COLO829 (cell line): ENCODE measurements around the gene SH3D21.

Experiments
- DNase-seq: peaks from one replicate; pipeline ENCODE4 v3.0.0; 2012; ENCODE audit warnings: low spot score

SH3D21 gene

GRCh38 chr1:36306210-36306901, at the start of gene SH3D21:
SH3D21 (plus strand) TSS chr1:36306368; CDS start chr1:36306421, 53 bp downstream.
- no peak for DNase-seq

GRCh38 chr1:36256558-36257374, 49.4 kb upstream of the SH3D21 start:
- no peak for DNase-seq

- DNase-seq, result no peak
Observed at GRCh38 chr1:36257375-36257767, 48.8 kb upstream of the SH3D21 start.

GRCh38 chr1:36258960-36259344, 47.2 kb upstream of the SH3D21 start:
- no peak for DNase-seq

- DNase-seq, result no peak
Observed at GRCh38 chr1:36268981-36269380, 37.2 kb upstream of the SH3D21 start.

GRCh38 chr1:36269408-36269838, 36.7 kb upstream of the SH3D21 start:
- no peak for DNase-seq

GRCh38 chr1:36273024-36273423, 33.1 kb upstream of the SH3D21 start:
- no peak for DNase-seq

GRCh38 chr1:36274201-36274600, 32.0 kb upstream of the SH3D21 start:
- DNase-seq, result no peak

- DNase-seq, result no peak
Observed at GRCh38 chr1:36276688-36277087, 29.5 kb upstream of the SH3D21 start.

- no peak for DNase-seq
Observed at GRCh38 chr1:36279110-36279788, 26.9 kb upstream of the SH3D21 start.

GRCh38 chr1:36279789-36280296, 26.3 kb upstream of the SH3D21 start:
- no peak for DNase-seq

- no peak for DNase-seq
Observed at GRCh38 chr1:36284061-36284460, 22.1 kb upstream of the SH3D21 start.

- no peak for DNase-seq
Observed at GRCh38 chr1:36284517-36284916, 21.7 kb upstream of the SH3D21 start.

GRCh38 chr1:36285443-36286101, 20.6 kb upstream of the SH3D21 start:
- peak; percentile 69 for DNase-seq

- DNase-seq, result no peak
Observed at GRCh38 chr1:36286802-36287201, 19.4 kb upstream of the SH3D21 start.

GRCh38 chr1:36287595-36287994, 18.6 kb upstream of the SH3D21 start:
- DNase-seq, result no peak

- no peak for DNase-seq
Observed at GRCh38 chr1:36295390-36295789, 10.8 kb upstream of the SH3D21 start.

GRCh38 chr1:36297062-36297461, 9.1 kb upstream of the SH3D21 start:
- DNase-seq, result no peak

GRCh38 chr1:36298640-36299039, 7.5 kb upstream of the SH3D21 start:
- no peak for DNase-seq

GRCh38 chr1:36300526-36300925, 5.6 kb upstream of the SH3D21 start:
- no peak for DNase-seq

GRCh38 chr1:36301220-36301619, 4.9 kb upstream of the SH3D21 start:
- DNase-seq, result no peak

GRCh38 chr1:36303244-36303643, 2.9 kb upstream of the SH3D21 start:
- DNase-seq, result no peak
